ENCODE measurements around the gene YRDC. TPM values are rescaled to one million over a fixed set of nuclear protein-coding genes. Genes with fewer than 3 reads are reported as not detected.

Gene YRDC
- total RNA-seq, 1 donor from 2014 or later: 48.7 TPM

GRCh38 chr1:37844536-37844935, 36.5 kb upstream of the YRDC start:
- Histone ChIP-seq H3K27me3 (ENCODE audit: control insufficient read depth, insufficient read depth, low read length) (no peaks in the 10 kb centered on the region), H3K36me3 (ENCODE audit: control insufficient read depth, insufficient read depth, low read length) (peaks cover 3% of the 10 kb centered on the region), H3K4me3 (ENCODE audit: low read depth, low read length) (no peak overlapping the region)
- DNase-seq (ENCODE audit: low read depth): no peak
- TF ChIP-seq, protein P1, sequence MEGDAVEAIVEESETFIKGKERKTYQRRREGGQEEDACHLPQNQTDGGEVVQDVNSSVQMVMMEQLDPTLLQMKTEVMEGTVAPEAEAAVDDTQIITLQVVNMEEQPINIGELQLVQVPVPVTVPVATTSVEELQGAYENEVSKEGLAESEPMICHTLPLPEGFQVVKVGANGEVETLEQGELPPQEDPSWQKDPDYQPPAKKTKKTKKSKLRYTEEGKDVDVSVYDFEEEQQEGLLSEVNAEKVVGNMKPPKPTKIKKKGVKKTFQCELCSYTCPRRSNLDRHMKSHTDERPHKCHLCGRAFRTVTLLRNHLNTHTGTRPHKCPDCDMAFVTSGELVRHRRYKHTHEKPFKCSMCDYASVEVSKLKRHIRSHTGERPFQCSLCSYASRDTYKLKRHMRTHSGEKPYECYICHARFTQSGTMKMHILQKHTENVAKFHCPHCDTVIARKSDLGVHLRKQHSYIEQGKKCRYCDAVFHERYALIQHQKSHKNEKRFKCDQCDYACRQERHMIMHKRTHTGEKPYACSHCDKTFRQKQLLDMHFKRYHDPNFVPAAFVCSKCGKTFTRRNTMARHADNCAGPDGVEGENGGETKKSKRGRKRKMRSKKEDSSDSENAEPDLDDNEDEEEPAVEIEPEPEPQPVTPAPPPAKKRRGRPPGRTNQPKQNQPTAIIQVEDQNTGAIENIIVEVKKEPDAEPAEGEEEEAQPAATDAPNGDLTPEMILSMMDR (IDR thresholded peaks at IDR 0.05; ENCODE audit: insufficient read depth, low read length, poor library complexity, severe bottlenecking): no peak

GRCh38 chr1:37841652-37842051, 33.6 kb upstream of the YRDC start:
- Histone ChIP-seq H3K27me3 (ENCODE audit: control insufficient read depth, insufficient read depth, low read length) (no peaks in the 10 kb centered on the region), H3K4me3 (ENCODE audit: low read depth, low read length) (no peak overlapping the region), H3K36me3 (ENCODE audit: control insufficient read depth, insufficient read depth, low read length) (peaks cover 3% of the 10 kb centered on the region)
- TF ChIP-seq, protein P1 (IDR thresholded peaks at IDR 0.05; ENCODE audit: insufficient read depth, low read length, poor library complexity, severe bottlenecking): no peak
- no peak for DNase-seq (ENCODE audit: low read depth)

DNA sequence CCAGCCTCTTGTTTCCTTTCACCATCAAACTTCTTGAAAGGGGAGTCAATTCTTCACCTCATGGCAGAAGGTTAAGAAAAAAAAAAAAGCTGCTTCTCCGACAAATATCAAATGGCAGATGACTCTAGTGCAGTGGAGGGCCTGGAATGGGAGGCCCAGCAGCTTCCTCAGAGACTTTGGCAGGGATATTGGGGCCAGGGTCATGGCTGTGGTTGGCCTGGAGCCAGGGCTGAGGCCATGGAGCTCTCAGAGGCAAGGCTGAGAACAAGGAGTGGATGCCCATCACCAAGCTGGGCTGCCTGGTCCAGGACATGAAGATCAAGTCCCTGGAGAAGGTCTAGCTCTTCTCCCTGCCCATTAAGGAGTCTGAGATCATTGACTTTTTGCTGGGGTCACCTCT, 32.7 kb upstream of the YRDC start:
- Histone ChIP-seq H3K4me3 (ENCODE audit: low read depth, low read length) (no peak overlapping the region), H3K27me3 (ENCODE audit: control insufficient read depth, insufficient read depth, low read length) (no peaks in the 10 kb centered on the region), H3K36me3 (ENCODE audit: control insufficient read depth, insufficient read depth, low read length) (peaks cover 3% of the 10 kb centered on the region)
- TF ChIP-seq, protein P1 (IDR thresholded peaks at IDR 0.05; ENCODE audit: insufficient read depth, low read length, poor library complexity, severe bottlenecking): no peak
- DNase-seq (ENCODE audit: low read depth): no peak

DNA sequence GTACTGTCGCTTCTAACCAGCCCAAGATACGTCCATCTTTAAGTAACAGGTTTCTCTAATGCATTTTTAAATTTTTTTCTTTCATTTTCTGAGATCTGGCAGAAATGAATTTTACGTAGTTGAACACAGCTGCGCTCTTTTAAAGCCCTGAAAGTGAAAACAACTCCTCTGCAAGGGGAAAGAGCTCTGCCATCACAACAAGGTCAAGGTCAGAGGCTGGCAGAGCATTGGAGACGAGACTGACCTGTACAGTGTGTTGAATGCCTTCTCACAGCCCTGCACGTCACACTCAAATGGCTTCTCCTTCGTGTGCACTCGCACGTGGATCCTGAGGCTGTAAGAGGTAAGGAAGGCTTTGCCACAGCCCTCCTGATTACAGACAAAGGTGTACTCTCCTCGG, 31.7 kb upstream of the YRDC start:
- Histone ChIP-seq H3K36me3 (ENCODE audit: control insufficient read depth, insufficient read depth, low read length) (peaks cover 3% of the 10 kb centered on the region), H3K4me3 (ENCODE audit: low read depth, low read length) (no peak overlapping the region), H3K27me3 (ENCODE audit: control insufficient read depth, insufficient read depth, low read length) (no peaks in the 10 kb centered on the region)
- no peak for DNase-seq (ENCODE audit: low read depth)
- TF ChIP-seq, protein P1 (IDR thresholded peaks at IDR 0.05; ENCODE audit: insufficient read depth, low read length, poor library complexity, severe bottlenecking): no peak

DNA sequence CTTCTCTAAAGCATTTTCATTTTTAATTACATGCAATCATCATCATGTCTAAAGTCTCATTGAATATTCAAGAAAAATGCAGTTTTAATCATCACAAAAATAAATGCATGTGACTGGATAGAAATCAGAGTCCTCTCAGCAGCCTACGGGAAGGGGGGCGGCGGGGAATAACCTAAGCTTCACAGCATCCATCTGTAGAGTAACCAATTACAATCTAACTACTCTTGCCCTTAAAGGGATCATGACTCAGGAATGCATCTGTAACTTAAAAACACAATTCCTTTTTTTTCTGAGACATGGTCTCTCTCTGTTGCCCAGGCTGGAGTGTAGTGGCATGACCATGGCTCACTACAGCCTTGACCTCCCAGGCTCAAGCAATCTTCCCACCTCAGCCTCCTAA, 28.8 kb upstream of the YRDC start:
- no peak overlapping the region for H3K4me3 ChIP-seq (ENCODE audit: low read depth, low read length)
- TF ChIP-seq, protein P1 (IDR thresholded peaks at IDR 0.05; ENCODE audit: insufficient read depth, low read length, poor library complexity, severe bottlenecking): no peak
- no peaks in the 10 kb centered on the region for H3K27me3 ChIP-seq (ENCODE audit: control insufficient read depth, insufficient read depth, low read length)
- H3K36me3 ChIP-seq (ENCODE audit: control insufficient read depth, insufficient read depth, low read length): peaks cover 4% of the 10 kb centered on the region
- DNase-seq (ENCODE audit: low read depth): no peak

DNA sequence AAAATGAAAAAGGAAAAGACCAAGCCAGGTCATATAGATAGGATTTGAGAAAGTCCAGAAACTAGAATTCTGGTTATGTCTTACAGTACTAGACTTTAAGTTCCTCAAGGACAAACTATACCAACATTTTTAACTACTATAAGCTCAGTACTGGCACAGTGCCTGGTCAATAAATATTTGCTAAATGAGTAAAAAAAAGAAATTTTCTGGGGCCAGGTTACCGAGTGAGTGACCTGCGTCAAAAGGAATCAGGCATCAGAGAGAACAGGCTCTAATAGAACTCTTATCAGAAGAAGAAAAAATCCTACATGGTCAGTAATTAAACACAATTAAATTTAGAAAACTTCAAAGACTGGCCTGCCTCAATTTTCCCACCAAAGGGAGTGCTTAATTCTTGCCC, 23.8 kb upstream of the YRDC start:
- DNase-seq (ENCODE audit: low read depth): no peak
- no peaks in the 10 kb centered on the region for H3K27me3 ChIP-seq (ENCODE audit: control insufficient read depth, insufficient read depth, low read length)
- peaks cover 1% of the 10 kb centered on the region for H3K36me3 ChIP-seq (ENCODE audit: control insufficient read depth, insufficient read depth, low read length)
- no peak overlapping the region for H3K4me3 ChIP-seq (ENCODE audit: low read depth, low read length)
- TF ChIP-seq, protein P1 (IDR thresholded peaks at IDR 0.05; ENCODE audit: insufficient read depth, low read length, poor library complexity, severe bottlenecking): no peak
